ENCODE data around the gene HES3.

HES3 gene, protein sequence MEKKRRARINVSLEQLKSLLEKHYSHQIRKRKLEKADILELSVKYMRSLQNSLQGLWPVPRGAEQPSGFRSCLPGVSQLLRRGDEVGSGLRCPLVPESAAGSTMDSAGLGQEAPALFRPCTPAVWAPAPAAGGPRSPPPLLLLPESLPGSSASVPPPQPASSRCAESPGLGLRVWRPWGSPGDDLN

DNA sequence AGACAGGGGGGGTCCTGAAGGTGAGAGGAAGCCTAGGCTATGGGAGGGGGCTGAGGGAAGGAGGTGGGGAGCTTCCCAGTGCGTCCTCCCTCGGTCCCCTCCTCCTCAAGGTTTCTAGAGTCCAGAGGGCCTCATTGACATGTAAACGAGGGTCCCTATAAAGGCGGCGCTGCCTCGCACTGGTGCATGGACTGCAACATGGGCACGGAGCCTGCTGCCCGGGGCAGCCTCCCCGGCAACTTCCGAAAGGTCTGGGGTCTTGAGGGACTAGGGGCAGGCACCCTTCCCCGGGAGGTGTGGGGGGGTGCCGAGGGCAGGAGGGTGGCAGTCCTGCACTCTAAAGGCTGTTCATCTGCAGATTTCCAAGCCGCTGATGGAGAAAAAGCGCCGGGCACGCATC, at the start of gene HES3:
TSS of gene HES3 (plus strand) at position 187 of the 400 bp plus-strand sequence. CDS start at position 374, 187 bp downstream.
- DNase-seq (ENCODE audit: low spot score) = no peak

DNA sequence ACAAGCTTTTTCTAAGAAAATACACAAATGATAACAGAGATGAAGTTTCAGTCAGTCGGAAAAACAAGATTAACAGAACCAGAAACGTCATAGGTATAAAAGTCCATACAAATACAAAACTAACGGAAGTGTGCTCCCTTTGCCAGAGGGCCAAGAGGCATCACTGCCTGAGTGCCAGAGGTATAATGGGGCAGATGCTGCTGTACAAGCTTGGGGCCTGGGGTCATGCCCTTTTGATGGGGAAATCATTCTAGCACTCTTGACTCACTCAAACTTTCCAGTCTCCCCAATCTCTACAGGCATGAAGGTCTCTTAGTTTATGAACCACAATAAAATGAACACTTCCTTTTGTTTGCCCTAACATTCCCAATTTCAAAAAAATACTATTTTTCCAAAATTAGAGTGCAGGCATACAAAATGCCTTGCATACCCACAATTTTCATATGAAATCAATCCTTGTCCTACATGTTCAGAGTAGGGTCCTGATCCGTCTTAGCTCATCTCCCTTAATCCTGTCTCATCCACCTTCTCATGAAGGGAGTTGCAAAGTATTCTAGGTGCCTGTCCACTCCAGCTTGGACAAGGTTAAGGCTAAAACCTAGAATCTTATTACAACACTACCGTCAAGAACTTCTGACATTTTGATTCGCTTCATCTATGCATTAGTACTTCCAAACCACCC, 46.1 kb upstream of the HES3 start:
- peak; percentile 68 for DNase-seq (ENCODE audit: low spot score)

DNA sequence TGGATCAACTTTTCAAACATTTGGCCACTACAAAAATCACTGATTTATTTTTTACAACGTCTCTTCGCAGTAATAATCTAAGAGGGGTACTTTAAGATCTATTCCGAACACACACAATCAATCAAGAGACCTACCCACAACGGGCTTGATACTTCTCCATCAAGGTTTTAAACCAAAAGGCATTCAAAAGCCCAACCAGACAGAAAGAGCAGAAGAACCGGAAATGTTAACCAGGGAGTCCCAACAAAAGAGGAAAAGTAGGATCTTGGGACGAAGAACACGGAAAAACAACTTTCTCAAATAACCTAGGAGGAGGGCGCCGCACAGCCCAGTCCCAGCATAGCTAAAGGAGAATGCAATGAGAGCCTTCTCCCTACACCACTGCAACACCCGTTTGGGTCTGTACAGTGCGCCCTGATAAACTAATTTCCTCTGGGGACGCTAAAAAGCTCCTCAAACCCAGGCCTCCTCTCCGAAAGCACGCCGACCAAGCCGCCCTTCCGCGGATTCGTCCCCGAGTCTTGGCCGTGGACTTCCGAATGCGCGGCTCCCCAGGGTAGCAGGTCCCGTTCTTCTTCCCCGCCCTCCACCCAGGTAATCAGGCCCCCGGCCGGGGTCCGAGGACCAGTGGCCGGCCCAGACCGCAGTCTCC, 45.2 kb upstream of the HES3 start:
- DNase-seq (ENCODE audit: low spot score) = no peak

DNA sequence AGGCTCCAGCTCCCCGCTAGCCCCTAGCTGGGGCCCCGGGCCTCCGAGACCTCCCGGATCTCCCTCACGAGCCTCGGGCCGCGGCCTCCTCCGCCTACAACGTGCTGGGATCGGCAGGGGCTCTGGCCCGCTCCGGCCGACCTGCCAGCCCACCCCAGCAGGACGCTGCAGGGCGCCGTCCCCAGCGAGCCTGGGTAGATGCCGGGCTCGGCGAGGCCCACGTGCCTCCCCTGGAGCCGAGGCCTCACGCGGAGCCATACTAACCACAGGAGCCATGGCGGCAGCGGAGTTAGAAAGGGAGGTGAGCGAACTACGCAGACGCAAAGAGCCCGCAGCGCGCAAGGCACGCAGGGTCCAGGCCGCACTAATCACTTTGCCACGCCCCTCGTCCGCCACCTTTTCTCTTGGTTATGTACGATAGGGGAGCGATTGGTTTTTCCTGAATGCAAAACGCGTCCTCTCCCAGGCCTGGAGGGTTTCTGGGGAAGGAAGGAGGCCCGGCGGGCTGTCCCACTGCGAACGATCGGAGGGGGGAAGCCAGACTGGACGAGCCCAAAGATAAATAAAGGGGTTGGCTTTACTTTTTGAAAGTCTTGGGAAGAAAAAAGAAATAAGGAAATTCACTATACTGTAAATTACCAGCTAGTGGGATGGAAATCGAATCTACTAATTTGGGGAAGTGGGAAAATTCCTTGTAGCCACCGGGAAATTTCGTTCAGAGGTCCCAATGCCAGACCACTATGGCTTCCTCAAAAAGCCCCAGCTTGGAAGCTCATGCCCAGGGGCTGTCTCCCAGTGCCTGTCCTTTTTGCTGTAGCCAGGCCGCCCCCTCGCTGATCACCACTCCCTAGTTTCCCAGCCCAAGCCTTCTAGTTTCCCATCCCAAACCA, 44.4 kb upstream of the HES3 start, which contains the start of gene RPL22:
TSS of gene RPL22 (minus strand) at position 298 of the 890 bp plus-strand sequence. CDS start at position 276, 22 bp downstream.
- peak; percentile 99 for DNase-seq (ENCODE audit: low spot score)

DNA sequence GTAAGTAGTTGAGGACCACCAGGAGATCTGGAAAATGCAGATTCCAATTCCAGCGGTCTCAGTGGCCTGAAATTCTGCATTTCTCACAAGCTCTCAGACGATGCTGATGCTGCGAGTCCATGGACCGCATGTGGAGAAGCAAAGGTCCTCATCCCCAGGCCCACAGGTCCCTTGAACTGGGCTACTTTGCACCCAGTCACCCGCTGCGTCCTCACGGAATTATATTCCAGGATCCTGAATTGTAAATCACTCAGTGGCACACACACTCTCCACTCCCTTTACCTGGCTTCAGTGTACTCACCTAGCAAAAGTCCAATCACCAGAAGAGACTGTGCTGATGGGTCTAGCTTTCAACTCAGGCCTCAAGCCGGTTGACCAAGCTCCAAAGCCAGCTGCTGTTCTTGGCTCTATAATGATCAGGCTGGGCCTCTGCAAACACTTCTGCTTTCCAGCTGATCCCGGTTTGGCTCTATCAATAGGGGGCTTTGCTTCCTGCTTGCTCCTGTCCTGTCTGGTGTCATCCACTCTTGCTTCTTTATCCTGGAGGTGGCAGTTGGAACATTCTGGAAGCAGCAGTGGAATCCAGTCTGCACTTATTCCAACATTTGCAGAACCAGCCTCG, 43.7 kb upstream of the HES3 start:
- DNase-seq (ENCODE audit: low spot score) = no peak

DNA sequence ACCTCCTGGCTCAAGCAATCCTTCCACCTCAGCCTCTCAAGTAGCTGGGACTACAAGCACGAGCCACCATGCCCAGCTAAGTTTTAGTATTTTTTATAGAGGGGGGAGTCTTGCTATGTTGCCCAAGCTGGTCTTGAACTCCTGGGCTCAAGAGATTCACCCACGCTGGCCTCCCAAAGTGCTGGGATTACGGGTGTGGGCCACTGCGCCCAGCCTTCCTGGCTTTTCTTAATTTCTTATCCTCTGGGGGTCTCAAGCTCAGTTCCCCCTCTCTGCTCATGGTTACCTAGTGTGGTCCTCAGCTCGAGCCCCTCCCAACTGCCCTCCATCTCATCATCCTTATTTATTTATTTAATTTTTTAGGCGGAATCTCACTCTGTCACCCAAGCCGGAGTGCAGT, 41.7 kb upstream of the HES3 start:
- no peak for DNase-seq (ENCODE audit: low spot score)

DNA sequence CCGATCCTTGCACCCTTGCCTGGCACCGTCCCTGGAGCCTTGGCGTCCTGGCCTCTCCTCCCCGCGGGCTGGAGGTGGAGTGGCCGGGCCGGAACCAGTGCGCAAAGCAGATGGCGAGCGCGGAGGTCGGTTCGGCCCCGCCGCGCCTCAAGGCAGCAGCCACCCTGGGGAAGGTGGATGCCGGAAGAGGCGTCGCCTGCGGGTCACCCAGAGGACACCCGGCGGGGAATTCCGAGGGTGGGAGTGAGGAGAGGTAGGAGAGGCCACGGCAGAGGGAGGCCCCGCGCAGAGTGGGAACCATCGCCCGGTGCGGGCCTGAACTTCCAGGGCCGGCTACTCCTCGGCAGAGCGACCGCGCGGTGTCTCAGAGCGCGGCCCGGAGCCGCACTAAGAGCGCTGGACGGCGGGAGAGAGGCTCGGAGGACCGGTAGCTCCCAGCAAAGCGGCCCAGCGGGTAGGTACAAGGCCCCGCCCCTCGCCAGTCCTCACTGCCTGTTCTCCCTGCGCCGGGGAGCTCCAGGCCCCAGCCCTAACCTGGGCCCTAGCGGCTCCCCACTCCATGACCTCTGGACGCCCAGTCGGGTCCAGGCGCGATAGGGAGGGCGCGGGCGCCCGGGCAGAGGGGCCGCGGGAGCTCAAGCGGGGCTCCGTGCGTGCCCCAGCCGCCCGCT, 38.0 kb upstream of the HES3 start, which contains the start of gene RNF207:
TSS of gene RNF207 (plus strand) at position 271 of the 671 bp plus-strand sequence. CDS start 417 bp downstream, outside the sequence.
- peak; percentile 75 for DNase-seq (ENCODE audit: low spot score)

DNA sequence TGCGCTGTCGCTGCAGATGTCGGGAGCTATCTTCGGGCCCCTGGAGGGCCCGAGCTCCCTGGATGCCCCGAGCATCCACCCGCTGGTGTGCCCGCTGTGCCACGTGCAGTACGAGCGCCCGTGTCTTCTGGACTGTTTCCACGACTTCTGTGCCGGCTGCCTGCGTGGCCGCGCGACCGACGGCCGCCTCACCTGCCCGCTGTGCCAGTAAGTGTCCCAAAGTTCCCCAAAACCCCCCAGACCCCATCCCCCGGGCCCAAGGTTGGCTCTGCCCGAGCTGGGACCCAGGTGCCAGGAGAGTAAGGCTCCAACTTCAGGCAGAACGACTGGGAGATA, 37.5 kb upstream of the HES3 start:
- DNase-seq (ENCODE audit: low spot score) = no peak

DNA sequence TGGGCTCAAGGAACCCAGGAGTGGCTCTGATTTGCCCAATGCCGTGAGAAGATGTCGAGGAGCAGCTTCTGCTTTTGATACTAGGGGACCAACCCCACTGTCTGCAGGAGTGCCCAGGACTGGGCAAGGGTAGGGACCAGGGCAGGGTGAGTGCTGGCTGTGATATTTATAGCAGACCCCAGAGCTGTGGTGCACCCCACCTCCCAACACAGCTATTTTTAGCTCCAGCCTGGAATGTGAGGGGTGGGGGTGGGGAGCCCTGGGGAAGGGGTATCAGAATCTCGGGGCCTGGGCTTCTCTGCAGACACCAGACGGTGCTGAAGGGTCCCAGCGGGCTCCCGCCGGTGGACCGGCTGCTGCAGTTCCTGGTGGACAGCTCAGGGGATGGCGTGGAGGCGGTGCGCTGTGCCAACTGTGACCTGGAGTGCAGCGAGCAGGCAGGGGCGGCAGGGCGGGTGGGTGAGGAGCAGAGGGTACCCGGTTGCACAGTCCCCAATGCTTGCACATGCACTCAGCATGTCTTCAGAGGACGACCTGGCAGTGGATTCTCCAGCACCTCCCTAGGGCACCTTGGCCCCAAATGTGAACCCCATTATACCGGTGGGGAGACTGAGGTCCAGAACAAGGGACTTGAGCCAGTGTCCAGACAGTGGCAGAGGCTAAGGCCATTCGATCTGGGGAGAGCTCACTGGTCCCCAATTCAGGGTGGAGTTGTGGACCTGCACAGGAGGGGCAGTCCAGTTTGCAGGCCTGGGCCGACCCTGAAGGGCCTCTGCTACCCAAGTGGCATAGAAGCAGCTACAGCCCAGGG, 36.7 kb upstream of the HES3 start:
- no peak for DNase-seq (ENCODE audit: low spot score)

DNA sequence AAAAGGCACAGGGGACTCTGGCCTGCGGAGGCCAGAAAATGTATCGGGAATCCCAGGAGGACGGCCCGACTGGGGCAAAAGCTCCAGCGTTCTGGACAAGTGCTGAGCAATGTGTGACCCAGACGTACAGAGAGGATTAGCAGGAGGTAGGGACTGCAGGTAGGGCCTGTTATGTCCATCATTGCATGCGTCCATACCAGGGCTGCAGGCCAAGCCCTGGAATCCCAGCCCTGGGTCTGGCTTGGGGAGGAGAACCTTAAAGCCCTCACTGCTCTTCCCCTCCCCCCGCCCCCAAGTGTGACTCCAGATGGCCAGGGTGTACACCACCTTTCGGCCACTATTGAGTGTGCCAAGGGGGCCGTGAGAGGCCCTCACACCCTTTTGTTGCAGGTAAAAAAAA, 36.1 kb upstream of the HES3 start:
- DNase-seq (ENCODE audit: low spot score) = no peak

DNA sequence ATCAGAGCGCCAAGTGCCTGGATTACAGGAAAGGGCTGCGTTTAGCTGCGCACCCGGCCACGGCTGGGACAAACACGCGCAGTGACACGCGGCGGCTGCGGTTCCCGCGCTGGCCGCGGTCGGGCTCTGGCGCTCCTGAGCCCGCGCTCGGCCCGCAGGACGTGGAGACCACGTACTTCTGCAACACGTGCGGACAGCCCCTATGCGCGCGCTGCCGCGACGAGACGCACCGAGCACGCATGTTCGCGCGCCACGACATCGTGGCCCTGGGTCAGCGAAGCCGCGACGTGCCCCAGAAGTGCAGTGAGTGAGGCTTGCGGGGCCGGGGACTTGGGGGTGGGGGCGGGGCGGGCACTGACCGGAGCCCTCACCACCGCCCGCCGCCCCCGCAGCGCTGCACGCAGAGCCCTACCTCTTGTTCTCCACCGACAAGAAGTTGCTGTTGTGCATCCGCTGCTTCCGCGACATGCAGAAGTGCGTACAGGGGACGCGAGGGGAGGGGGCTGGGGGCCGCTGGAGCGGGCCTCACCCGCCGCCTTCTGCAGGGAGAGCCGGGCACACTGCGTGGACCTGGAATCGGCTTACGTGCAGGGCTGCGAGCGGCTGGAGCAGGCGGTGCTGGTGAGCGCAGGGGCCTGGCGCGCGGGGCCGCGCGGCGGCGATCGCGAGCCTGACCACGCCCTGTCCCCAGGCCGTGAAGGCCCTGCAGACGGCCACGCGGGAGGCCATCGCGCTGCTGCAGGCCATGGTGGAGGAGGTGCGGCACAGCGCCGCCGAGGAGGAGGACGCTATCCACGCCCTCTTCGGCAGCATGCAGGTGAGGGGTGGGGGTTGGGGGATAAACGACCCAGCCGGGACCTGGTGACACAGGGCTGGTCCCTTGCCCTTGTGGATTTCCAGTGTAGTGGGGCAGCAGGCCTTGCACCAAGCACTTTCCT, 35.0 kb upstream of the HES3 start:
- no peak for DNase-seq (ENCODE audit: low spot score)

DNA sequence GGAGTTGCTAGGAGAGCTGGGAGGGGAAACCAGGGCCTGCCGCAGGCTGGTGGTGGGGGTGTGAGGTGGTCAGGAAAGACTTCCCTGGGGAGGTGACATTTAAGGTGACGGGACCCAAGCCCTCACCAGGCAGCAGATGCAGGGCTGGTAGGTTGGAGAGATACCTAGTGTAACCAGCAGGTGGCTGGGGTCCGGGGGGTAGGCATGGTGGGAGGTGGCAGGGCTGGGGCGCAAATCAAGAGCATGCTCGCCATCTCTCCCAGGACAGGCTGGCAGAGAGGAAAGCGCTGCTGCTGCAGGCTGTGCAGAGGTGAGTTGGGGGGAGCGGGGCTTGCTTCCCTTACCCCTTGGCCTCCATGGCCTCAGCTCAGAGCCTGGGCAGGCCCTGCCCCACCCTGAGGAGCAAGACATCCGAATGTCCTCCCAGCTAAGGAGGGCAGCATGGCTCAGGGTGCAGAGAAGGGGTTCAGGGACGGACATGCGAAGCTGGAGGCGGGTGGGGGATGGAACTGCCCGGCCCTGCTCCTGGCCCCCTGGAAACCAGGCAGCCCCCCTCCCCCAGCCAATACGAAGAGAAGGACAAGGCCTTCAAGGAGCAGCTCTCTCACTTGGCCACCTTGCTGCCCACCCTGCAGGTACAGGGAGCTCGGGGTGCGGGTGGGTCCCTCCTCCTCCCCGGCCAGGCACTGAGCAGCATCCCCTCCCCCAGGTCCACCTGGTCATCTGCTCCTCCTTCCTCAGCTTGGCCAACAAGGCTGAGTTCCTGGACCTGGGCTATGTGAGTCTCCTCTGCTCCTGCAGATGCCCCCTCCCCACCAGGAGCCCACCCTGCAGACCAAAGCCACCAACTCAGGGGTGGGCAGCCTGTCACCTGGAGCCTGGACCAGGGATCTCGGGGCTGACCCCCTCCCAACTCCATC, 34.1 kb upstream of the HES3 start:
- DNase-seq (ENCODE audit: low spot score) = no peak

DNA sequence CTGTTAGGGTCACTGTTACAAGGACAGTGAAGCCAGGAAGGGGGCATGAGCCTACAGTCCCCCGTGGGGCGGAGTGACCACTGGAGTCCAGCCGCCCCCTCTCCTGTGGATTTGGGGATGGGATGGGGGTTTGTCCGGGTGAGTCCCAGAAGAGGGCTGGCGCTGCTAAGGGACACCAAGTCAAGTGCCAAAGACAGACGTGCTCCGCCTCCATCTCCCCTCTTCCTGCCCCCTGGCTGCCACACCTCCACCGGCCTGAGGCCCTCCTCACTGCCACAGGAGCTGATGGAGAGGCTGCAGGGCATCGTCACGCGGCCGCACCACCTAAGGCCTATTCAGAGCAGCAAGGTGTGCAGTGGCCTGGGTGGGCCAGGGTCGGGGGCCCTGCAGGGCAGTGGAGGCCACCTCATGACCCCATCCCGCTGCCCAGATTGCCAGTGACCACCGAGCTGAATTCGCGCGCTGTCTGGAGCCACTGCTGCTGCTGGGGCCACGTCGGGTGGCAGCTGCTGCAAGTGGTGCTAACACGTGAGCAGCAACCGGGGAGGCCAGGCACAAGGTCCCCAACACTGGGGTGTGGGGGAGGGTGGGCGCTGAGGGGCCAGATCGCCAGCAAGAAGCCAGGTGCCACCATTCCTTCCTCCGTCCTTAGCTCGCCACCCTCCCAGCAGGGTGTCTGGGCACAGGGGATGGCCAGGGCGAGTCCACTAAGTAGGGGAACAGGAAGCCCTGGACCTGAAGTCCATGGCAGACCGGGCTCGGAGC, 33.2 kb upstream of the HES3 start:
- no peak for DNase-seq (ENCODE audit: low spot score)

DNA sequence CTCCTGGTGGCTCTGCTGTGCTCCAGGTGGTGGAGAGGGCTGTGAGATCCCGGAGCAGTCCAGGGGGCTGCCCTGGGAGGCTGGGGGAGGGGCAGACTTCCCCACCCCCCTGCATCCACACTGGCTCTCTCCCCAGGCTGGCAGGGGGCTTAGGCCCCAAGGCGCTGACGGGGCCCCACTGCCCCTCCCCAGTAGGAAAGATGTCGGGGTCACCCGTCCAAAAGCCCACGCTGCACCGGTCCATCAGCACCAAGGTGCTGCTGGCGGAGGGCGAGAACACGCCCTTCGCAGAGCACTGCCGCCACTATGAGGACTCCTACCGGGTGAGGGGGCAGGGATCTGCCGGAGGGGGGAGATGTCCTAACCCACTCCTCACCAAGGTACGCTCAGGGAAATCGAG, 32.2 kb upstream of the HES3 start:
- DNase-seq (ENCODE audit: low spot score) = no peak

DNA sequence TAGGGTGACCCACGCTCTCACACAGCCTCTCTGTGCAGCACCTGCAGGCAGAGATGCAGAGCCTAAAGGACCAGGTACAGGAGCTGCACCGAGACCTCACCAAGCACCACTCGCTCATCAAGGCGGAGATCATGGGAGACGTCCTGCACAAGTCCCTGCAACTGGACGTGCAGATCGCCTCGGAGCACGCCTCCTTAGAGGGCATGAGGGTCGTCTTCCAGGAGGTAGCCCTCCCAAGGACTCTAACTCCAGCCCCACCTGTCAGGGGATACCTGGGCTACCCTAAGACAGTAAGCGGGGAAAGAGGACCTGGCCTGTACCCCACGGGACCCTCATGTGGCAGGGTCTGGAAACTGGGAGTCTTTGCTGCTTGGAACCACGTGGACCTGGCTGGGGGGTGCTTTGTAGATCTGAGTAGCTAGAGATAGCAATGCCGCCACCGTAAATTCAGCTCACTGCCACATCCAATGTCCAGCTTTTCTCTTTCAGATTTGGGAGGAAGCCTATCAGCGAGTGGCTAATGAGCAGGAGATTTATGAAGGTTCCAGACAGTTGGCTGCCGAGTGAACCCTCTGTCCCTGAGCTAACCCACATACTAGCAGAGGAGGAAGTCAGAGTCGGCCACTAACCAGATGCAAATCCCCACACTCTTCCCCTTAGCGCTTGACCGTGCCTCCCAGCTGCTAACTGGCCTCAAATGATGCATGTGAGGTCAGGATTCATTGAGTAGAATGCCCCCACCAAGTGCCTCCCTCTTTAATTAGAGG, 31.6 kb upstream of the HES3 start:
- DNase-seq (ENCODE audit: low spot score) = no peak

DNA sequence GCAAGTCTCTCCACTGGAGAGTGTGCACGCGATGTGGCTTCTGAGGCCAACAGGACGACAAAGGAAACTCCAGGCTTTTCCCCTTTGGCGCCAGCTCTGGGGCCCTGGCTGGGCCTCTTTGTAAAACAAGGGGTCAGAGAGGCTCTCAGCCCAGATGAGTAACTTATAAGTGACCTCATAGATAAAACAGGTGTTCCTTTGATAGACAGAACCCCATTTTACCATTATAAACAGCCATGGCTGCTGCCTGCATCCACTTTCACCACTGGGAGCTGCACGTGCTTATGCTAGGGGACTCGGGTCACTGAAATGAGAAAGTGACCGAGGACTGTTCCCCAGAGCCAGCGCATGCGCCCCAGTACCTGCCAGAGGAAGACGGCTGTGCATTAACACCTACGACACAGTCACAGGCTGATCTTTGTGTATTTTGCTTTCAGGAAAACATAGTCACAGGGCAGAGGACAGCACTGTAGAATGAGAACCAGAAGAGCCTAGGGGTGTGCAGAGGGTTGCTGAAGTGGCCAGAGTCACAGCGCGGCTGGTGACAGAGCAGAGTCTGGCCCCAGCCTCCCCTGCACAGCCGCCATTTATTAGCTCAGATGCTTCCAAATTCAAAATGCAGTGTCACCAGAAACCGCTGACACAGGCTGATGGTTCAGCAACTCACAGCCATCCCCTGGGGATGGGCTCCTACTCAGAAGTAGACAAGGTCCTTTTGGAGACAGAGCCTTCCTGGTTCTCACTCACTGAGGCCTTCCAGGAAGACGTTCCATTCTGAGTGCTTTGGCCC, 25.4 kb upstream of the HES3 start:
- DNase-seq (ENCODE audit: low spot score) = no peak
